ENCODE data around the gene TMEM26. TPM values are rescaled to one million over a fixed set of nuclear protein-coding genes. Genes with fewer than 3 reads are reported as not detected.

TMEM26 gene
- total and polyA plus RNA-seq, 2 of the 13 experiments (the other 11 are each of a cell fraction or from before 2014, with no cell fraction given) = not detected

- no peak for TF ChIP-seq CSRNP2 (CRISPR knock-in tag; conservative IDR thresholded peaks at IDR 0.05; ENCODE audit: low read depth)
Observed at GRCh38 chr10:61357687-61358086, 95.5 kb downstream of the TMEM26 start (continued).

Other genes starting within 250 kb of the TMEM26 start
- gene CABCOCO1, start 209.5 kb upstream of the TMEM26 start, total RNA-seq (2016; rRNA removed; fragmentation: Illumina TruSeq; extraction: Trizol) = not detected in 2 replicates
- not detected in 2 replicates for gene CABCOCO1, start 209.5 kb upstream of the TMEM26 start, polyA plus RNA-seq (2011; rRNA removed)